Lower leg skin (tissue), 3 donors: ENCODE measurements around the gene D2HGDH.

Experiments
- POLR2A ChIP-seq, 2 donors: fragments of 450-650 bp; IDR thresholded peaks; one replicate each; pipeline ENCODE4 v1.6.1; 2016 to 2017; ENCODE audit warnings: antibody characterized with exemption in 2 of 2, mild to moderate bottlenecking in 1 of 2, moderate library complexity in 1 of 2
- TF ChIP-seq, protein P1 (sequence below), 3 donors: fragments of 450-650 bp; IDR thresholded peaks; one replicate each; pipeline ENCODE4 v1.5.1; 2016; ENCODE audit warnings: antibody characterized with exemption in 3 of 3, mild to moderate bottlenecking in 3 of 3, moderate library complexity in 2 of 3

DNA sequence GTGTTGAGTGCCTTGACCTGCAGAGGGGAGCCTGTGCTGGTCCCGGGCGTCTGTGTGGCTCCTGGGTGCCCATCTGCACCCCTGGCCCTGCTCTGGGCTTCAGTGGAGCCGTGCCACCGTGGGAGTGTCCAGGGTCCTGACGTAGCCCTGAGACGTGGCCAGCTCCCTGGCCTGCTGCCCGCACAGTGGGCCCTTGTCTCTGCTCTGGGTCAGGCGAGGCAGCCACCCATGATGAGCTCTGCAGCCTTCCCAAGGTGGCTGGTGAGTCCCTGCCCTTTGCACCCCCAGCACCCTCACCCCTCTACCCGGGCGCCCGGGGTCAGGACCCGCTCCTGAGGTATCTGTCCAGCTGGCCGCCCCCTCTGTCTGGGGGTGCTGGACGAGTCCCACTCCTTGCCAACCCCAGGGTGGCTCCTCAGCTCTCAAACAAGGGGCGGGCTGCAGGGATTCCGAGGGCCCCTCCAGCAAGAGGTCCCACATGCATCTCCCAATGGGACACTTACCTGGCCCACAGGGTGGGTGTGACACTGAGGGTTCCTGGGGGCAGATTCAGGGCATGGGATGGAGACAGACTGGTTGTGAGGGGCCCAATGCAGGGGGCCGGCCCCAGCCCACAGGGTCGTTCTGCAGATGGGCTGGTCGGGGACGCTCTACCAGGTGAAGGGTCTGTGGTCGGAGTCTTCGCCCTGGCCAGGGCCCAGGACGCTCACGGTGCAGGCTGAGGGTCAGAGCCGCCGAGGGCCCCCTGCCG is 76.9 kb downstream of the D2HGDH start:
- TF ChIP-seq POLR2A (IDR thresholded peaks at IDR 0.05) = no peak
- TF ChIP-seq, protein P1, sequence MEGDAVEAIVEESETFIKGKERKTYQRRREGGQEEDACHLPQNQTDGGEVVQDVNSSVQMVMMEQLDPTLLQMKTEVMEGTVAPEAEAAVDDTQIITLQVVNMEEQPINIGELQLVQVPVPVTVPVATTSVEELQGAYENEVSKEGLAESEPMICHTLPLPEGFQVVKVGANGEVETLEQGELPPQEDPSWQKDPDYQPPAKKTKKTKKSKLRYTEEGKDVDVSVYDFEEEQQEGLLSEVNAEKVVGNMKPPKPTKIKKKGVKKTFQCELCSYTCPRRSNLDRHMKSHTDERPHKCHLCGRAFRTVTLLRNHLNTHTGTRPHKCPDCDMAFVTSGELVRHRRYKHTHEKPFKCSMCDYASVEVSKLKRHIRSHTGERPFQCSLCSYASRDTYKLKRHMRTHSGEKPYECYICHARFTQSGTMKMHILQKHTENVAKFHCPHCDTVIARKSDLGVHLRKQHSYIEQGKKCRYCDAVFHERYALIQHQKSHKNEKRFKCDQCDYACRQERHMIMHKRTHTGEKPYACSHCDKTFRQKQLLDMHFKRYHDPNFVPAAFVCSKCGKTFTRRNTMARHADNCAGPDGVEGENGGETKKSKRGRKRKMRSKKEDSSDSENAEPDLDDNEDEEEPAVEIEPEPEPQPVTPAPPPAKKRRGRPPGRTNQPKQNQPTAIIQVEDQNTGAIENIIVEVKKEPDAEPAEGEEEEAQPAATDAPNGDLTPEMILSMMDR (IDR thresholded peaks at IDR 0.05) = no peak
